GM13977 (cell line): Measurements from ENCODE around the gene AOAH.

Experiments
- DNase-seq: peaks from one replicate; pipeline ENCODE4 v3.0.0; 2012; ENCODE audit warnings: low spot score
- CTCF ChIP-seq: IDR thresholded peaks from 2 replicates; pipeline ENCODE4 v1.5.1; 2012; ENCODE audit warnings: mild to moderate bottlenecking, control low read depth; ENCODE audit not compliant: insufficient read depth; ENCODE audit errors: extremely low read depth, missing control alignments
- in situ Hi-C: fragments of 300-500 bp; cut with MboI; formaldehyde crosslinking; loops from one replicate; pipeline ENCODE4 v1.12.0; 2022; ENCODE audit warnings: low sequenced_read_pairs, low pct_unique_long_range_greater_than_20kb, mixed read lengths, inconsistent platforms; ENCODE audit not compliant: unreplicated experiment

AOAH gene

GRCh38 chr7:36658335-36659171 is 65.7 kb downstream of the AOAH start:
- no peak for TF ChIP-seq CTCF
- DNase-seq, result no peak
- in situ Hi-C loops, result loop anchor here (25.0 kb wide), 1 partner anchor 529 kb away; no protein-coding TSS in a partner anchor

GRCh38 chr7:36657036-36657660 is 67.1 kb downstream of the AOAH start:
- in situ Hi-C loops, result loop anchor here (25.0 kb wide), 1 partner anchor 530 kb away; no protein-coding TSS in a partner anchor
- DNase-seq, result no peak
- TF ChIP-seq CTCF, result no peak

- TF ChIP-seq CTCF, result no peak
- no peak for DNase-seq
- in situ Hi-C loops, result loop anchor here (25.0 kb wide), 1 partner anchor 533 kb away; no protein-coding TSS in a partner anchor
These were observed 69.9 kb downstream of the AOAH start for GRCh38 chr7:36654436-36654835.

GRCh38 chr7:36653663-36654355 is 70.5 kb downstream of the AOAH start:
- in situ Hi-C loops, result loop anchor here (25.0 kb wide), 1 partner anchor 533 kb away; no protein-coding TSS in a partner anchor
- TF ChIP-seq CTCF, result no peak
- no peak for DNase-seq

- DNase-seq, result no peak
- in situ Hi-C loops, result loop anchor here (25.0 kb wide), 1 partner anchor 534 kb away; no protein-coding TSS in a partner anchor
- TF ChIP-seq CTCF, result no peak
These were observed 71.2 kb downstream of the AOAH start for GRCh38 chr7:36653008-36653662.

- no peak for DNase-seq
- in situ Hi-C loops, result loop anchor here (25.0 kb wide), 1 partner anchor 535 kb away; no protein-coding TSS in a partner anchor
- TF ChIP-seq CTCF, result no peak
These were observed 71.9 kb downstream of the AOAH start for GRCh38 chr7:36652431-36652830.
